ENCODE measurements around the gene CHRND. TPM values are rescaled to one million over a fixed set of nuclear protein-coding genes. Genes with fewer than 3 reads are reported as not detected.

The CHRND gene
- polyA plus RNA-seq, 3 donors = 0.85 to 1.1 (median 0.87) TPM

DNA sequence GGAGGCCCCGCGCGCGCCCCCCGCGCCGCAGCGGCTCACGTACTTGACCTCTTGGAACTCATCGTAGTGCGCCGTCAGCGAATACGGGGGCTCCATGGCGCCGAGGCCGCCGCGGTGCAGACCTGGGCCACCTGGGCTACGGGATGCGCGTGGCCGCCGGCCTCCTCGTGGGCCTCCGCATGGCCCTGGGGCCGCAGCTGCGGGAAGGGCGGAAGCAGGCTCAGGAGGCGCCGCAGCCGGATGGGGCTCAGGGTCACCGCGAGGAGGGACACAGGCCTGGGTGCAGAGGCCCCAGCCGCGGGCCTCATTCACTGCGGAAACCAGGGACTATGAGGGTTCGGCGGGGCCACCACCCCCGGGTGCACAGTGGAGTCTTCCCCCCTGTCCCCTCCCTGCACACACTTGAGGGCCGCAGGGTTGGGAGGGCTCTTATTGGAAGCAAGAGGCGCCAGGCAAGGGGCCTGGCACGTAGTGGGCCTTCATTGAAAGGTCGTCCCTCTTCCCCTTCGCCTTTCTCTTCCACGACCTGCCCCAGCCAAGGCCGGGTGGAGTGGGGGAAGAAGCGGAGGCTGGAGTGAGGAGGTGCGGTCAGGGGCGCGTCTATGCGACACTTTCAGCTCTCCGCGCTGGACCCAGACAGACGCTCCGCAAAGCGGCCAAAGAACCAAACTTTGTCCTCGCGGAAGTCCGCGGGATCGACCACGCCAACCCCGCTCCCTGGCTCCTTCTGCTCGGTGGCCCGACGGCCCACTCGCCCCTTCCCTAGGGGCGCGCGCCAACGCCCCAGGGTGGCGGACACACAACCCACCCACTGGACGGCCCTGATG lies 39.2 kb upstream of the CHRND start:
- DNase-seq (ENCODE audit: extremely low read depth in 1 of 11, low read depth in 9 of 11, low spot score in 4 of 11) = no peak

DNA sequence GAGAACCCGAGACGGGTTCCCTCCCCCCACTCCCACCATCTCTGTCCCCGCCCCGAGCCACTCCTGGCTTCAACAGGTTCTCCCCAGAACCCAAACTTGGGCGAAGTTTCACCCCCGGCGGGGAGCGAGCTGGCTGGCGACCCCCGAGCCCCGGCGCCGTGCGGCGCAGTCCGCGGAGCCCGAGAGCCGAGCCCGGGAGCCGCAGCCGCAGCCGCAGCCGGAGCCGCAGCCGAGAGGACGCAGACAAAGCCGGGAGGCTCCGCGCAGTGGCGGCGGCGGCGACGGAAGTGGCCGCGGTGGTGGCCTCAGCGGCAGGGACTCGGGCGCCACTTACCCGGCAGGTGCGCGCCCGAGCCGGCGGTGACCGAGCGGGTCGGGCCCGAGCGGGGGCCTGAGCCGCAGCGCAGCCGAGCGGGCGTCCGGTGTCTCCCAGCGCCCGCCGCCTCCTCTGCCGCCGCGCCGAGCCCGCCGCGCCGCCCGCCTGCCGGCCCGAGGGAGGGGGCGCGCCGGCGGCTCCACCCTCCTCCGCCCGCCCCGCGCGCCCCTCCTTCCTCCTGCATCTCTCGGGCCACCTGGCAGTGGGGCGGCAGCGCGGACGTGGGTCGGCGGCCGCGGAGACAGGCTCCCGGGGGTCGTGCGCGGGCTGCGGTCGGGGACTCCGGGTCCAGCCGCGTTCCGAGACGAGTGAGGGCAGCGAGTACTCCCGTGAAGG lies 38.4 kb upstream of the CHRND start, which contains the start of gene ECEL1:
ECEL1 (minus strand) TSS at position 450 of the 712 bp plus-strand sequence. CDS start 1,181 bp downstream, outside the sequence.
- DNase-seq (ENCODE audit: extremely low read depth in 1 of 11, low read depth in 9 of 11, low spot score in 4 of 11) = peak in 1 of 11 donors; percentile 26

DNA sequence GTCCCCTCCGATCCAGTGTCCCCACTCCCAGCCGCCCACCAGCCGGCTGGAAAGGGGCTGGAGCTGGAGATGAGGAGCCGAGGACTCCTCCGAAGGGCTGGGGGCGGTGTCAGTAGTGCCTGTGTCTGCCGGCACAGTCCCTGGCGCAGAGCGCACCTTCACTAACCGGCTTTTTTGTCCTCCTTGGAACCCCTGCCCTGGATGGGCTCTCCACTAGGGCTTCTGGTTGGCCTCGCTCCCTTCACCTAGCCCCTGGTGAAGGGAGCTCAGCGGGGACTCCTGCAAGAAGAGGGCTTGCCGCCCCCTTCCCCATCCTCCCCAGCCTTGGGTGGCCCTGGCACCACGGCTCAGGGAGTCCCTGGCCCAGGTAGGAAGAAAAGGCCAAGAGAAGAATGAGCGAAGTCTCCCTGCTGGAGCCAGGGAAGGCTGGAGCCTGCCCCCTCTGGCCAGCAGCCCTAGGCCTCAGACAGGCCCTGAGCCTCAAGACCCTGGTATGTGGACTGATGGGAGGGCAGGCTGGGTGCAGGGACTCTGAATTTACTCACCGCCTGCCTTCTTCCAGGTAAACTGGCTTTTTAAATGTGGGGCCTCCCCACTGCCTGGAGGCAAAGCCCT lies 37.8 kb upstream of the CHRND start:
- no peak for DNase-seq (ENCODE audit: extremely low read depth in 1 of 11, low read depth in 9 of 11, low spot score in 4 of 11)

DNA sequence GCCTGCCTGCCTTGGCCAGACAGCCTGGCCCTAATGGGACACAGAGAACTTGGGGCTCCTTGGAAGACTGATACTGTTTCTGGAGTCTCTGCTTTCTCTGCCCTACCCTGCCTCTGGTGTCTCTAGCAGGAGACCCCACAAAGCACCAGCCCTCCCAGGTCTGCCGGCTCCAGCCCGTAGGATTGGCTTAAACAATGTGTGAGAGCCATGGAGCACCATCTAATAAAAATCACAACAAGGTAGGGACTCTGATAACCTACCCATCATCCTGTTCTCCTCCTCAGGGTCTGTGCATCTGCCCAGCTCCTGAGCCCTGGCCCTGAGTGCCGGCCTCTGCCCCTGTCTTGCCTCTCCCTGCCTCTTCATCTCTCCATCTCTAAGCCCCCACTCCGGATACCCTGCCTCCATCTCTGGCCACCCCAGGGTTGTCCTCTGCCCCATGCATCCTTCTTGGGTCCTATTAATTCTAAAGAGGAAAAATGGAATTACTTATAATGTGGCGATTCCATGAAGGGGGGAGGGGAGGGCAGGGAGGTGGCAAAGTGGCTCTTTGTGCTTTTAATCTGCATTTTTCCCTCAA lies 37.1 kb upstream of the CHRND start:
- no peak for DNase-seq (ENCODE audit: extremely low read depth in 1 of 11, low read depth in 9 of 11, low spot score in 4 of 11)

DNA sequence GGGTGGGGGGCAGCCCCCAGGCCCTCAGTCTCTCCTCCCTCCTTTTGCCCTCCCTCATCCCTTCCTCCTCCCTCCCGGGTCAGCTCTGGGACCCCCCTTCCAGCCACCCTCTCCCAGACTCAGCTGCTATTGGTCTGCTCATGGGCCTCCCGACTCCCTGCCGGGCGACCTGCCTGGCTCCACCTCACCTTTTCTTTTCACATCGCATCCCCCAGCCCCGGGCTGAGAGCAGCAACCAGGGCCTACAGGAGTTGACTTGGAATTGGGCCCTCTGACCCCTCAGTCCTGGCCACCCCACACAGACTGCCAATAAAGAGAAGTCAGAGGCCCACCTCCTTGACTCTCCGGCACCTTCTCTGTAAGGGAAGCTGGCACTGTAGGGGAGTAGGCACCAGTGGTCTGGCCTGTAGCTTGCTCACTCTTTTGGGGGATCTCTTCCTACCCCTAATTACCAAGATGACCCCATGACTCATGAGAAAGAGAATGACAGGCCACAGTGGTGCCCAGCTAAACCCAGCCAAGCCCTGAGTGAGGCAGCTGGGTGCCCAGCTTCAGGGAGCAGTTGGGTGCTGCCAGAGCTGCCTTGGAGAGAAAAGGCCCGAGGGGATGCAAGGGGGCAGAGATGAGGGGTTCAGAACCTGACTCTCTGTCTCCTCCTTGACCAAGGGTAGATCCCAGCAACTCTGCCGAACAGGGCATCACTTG lies 36.3 kb upstream of the CHRND start:
- DNase-seq (ENCODE audit: extremely low read depth in 1 of 11, low read depth in 9 of 11, low spot score in 4 of 11) = no peak

- no peak for DNase-seq (ENCODE audit: extremely low read depth in 1 of 11, low read depth in 9 of 11, low spot score in 4 of 11)
Observed at GRCh38 chr2:232490221-232491138, 35.5 kb upstream of the CHRND start.

DNA sequence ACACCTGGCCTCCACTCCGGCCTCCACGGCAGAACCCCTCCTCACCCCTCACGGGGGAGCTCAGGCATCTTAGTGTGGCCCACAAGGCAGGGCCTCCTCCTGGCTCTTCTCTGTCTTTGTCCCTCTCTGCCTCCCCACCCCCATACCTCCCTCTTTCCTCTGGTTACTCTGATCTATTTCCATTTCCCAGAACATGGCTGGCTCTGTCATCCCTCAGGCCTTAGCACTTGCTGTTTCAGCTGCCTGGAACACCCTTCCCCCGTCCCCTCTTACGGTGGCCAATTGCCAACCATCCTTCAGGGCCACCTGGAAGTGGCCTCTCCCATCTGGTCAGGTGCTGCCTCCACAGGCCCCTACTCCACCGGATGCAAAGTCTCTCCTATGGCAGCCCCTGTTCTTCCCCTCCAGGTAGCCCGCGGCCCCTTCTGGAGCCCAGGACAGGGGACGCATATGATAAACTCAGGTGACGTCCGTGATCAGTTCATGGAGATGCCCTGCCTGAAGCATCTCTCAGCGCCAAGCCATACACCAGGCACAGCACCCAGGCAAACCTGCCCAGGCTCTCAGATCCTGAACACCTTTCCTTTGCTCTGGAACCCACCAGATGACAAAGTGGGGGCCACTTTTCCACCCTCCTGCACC lies 34.7 kb upstream of the CHRND start:
- DNase-seq (ENCODE audit: extremely low read depth in 1 of 11, low read depth in 9 of 11, low spot score in 4 of 11) = no peak

DNA sequence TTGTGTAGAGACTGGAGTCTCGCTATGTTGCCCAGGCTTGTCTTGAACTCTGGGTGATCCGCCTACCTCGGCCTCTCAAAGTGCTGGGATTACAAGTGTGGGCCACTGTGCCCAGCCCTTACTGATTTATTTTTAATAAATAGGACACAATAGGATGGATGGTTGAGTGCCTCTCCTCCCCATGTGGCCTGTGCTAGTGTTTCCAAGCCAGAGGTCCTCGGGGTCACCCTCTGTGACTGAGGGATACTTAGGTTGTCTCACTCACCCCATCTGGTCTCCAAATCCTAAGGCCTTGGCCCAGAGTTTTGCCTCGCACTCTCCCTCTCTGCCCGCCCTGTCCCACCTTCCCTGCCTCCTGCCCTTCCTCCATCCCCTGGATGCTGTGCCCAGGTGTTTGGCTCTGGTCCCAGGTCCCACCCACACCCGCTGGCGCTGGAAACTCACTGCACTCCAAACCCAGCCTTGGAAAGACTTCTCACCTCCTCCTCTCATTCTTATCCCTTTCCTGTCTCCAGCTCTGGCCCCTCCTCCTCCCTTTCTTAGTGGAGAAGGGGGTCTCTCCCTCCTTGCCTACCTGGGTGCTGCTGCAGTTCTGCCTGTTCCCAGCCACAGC lies 33.6 kb upstream of the CHRND start:
- DNase-seq (ENCODE audit: extremely low read depth in 1 of 11, low read depth in 9 of 11, low spot score in 4 of 11) = no peak

GRCh38 chr2:232492963-232493700 lies 32.8 kb upstream of the CHRND start:
- no peak for DNase-seq (ENCODE audit: extremely low read depth in 1 of 11, low read depth in 9 of 11, low spot score in 4 of 11)

- no peak for DNase-seq (ENCODE audit: extremely low read depth in 1 of 11, low read depth in 9 of 11, low spot score in 4 of 11)
Observed at GRCh38 chr2:232493701-232494474, 32.1 kb upstream of the CHRND start.

GRCh38 chr2:232494542-232494941 lies 31.4 kb upstream of the CHRND start:
- DNase-seq (ENCODE audit: extremely low read depth in 1 of 11, low read depth in 9 of 11, low spot score in 4 of 11) = no peak

GRCh38 chr2:232495292-232495691 lies 30.7 kb upstream of the CHRND start:
- no peak for DNase-seq (ENCODE audit: extremely low read depth in 1 of 11, low read depth in 9 of 11, low spot score in 4 of 11)

- no peak for DNase-seq (ENCODE audit: extremely low read depth in 1 of 11, low read depth in 9 of 11, low spot score in 4 of 11)
Observed at GRCh38 chr2:232496501-232497270, 29.3 kb upstream of the CHRND start.

DNA sequence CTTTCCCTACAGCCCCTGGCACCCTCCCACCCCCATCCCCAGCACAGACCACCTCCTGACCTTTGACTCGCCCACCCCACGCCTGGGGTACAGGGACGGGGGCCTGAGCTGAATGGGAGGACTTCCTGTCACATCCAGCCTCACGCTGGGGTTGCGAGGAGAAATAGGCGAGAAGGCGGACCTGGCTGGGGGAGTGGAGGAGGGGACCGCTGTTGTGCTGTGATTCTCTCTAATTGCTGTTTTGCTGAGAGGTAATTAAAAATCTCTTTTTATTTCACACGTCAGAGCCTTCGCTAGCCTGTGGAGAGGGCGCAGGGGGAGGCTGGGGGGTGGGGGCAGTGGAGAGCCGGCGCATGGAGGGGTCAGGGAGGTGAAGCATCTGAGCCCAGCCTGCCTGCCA lies 28.6 kb upstream of the CHRND start:
- DNase-seq (ENCODE audit: extremely low read depth in 1 of 11, low read depth in 9 of 11, low spot score in 4 of 11) = no peak

GRCh38 chr2:232498452-232498851 lies 27.5 kb upstream of the CHRND start:
- no peak for DNase-seq (ENCODE audit: extremely low read depth in 1 of 11, low read depth in 9 of 11, low spot score in 4 of 11)

Measured in renal cortex interstitium (tissue), 11 donors.